Raji (cell line): ENCODE measurements around the gene SCEL.

ENCODE experiments used
- POLR2A ChIP-seq: IDR thresholded peaks from 2 replicates; pipeline ENCODE4 v1.6.1; 2011; ENCODE audit warnings: low read depth, low read length, control low read depth; ENCODE audit not compliant: insufficient read depth

SCEL gene

GRCh38 chr13:77536358-77536757, 852 bp downstream of the SCEL start:
- no peak for TF ChIP-seq POLR2A

- no peak for TF ChIP-seq POLR2A
Measured at GRCh38 chr13:77537289-77537919, 1.9 kb downstream of the SCEL start.

- TF ChIP-seq POLR2A: no peak
Measured at GRCh38 chr13:77543711-77544110, 8.2 kb downstream of the SCEL start.

GRCh38 chr13:77544355-77544754, 8.8 kb downstream of the SCEL start:
- no peak for TF ChIP-seq POLR2A

- TF ChIP-seq POLR2A: no peak
Measured at GRCh38 chr13:77544758-77545338, 9.3 kb downstream of the SCEL start.

- TF ChIP-seq POLR2A: no peak
Measured at GRCh38 chr13:77545626-77546412, 10.3 kb downstream of the SCEL start.

GRCh38 chr13:77548095-77548494, 12.6 kb downstream of the SCEL start:
- TF ChIP-seq POLR2A: no peak

- TF ChIP-seq POLR2A: no peak
Measured at GRCh38 chr13:77548594-77548993, 13.1 kb downstream of the SCEL start.

GRCh38 chr13:77554069-77554468, 18.6 kb downstream of the SCEL start:
- no peak for TF ChIP-seq POLR2A

GRCh38 chr13:77555246-77555645, 19.7 kb downstream of the SCEL start:
- no peak for TF ChIP-seq POLR2A

GRCh38 chr13:77558016-77558415, 22.5 kb downstream of the SCEL start:
- TF ChIP-seq POLR2A: no peak

GRCh38 chr13:77563111-77563510, 27.6 kb downstream of the SCEL start:
- no peak for TF ChIP-seq POLR2A

GRCh38 chr13:77565635-77566034, 30.1 kb downstream of the SCEL start:
- TF ChIP-seq POLR2A: no peak

- no peak for TF ChIP-seq POLR2A
Measured at GRCh38 chr13:77571956-77572355, 36.5 kb downstream of the SCEL start.

- no peak for TF ChIP-seq POLR2A
Measured at GRCh38 chr13:77574096-77574495, 38.6 kb downstream of the SCEL start.

- no peak for TF ChIP-seq POLR2A
Measured at GRCh38 chr13:77579959-77580358, 44.5 kb downstream of the SCEL start.
